BLaER1 (cell line): ENCODE results near the gene RAP1A.

ENCODE experiments used
- H3K27ac ChIP-seq: shearing (Covaris generic); formaldehyde crosslinking; 2 replicates; pipeline ENCODE4 v1.8.1; 2022
- H3K27me3 ChIP-seq: shearing (Covaris generic); formaldehyde crosslinking; 2 replicates; pipeline ENCODE4 v1.8.1; 2022
- H3K36me3 ChIP-seq: shearing (Covaris generic); formaldehyde crosslinking; 2 replicates; pipeline ENCODE4 v1.8.1; 2022
- H3K4me1 ChIP-seq: shearing (Covaris generic); formaldehyde crosslinking; 2 replicates; pipeline ENCODE4 v1.8.1; 2022
- H3K4me2 ChIP-seq: shearing (Covaris generic); formaldehyde crosslinking; 2 replicates; pipeline ENCODE4 v1.8.1; 2022
- H3K4me3 ChIP-seq: shearing (Covaris generic); formaldehyde crosslinking; 2 replicates; pipeline ENCODE4 v1.8.1; 2022
- H3K9ac ChIP-seq: shearing (Covaris generic); formaldehyde crosslinking; 2 replicates; pipeline ENCODE4 v1.8.1; 2022
- H3K9me3 ChIP-seq: shearing (Covaris generic); formaldehyde crosslinking; 2 replicates; pipeline ENCODE4 v1.8.1; 2022
- H4K20me1 ChIP-seq: shearing (Covaris generic); formaldehyde crosslinking; 2 replicates; pipeline ENCODE4 v1.8.1; 2022
- Cebpa-rat ChIP-seq: shearing (Covaris generic); IDR thresholded peaks from 2 replicates; pipeline ENCODE4 v1.8.1; 2022

RAP1A gene

GRCh38 chr1:111644506-111644905, 24.9 kb downstream of the RAP1A start:
- H3K9ac ChIP-seq = no peak overlapping the region
- H3K27me3 ChIP-seq = no peaks in the 10 kb centered on the region
- H4K20me1 ChIP-seq = peaks cover 58% of the 10 kb centered on the region
- H3K36me3 ChIP-seq = peaks cover 46% of the 10 kb centered on the region
- H3K4me2 ChIP-seq = no peak overlapping the region
- TF ChIP-seq Cebpa-rat = no peak
- peaks cover 52% of the 10 kb centered on the region for H3K9me3 ChIP-seq
- no peaks in the 10 kb centered on the region for H3K4me1 ChIP-seq
- no peak overlapping the region for H3K4me3 ChIP-seq
- no peak overlapping the region for H3K27ac ChIP-seq

GRCh38 chr1:111647736-111648135, 28.1 kb downstream of the RAP1A start:
- H4K20me1 ChIP-seq = peaks cover 50% of the 10 kb centered on the region
- TF ChIP-seq Cebpa-rat = no peak
- H3K9ac ChIP-seq = no peak overlapping the region
- H3K36me3 ChIP-seq = peaks cover 50% of the 10 kb centered on the region
- H3K4me2 ChIP-seq = no peak overlapping the region
- H3K4me3 ChIP-seq = no peak overlapping the region
- H3K9me3 ChIP-seq = peaks cover 40% of the 10 kb centered on the region
- H3K27ac ChIP-seq = no peak overlapping the region
- H3K27me3 ChIP-seq = no peaks in the 10 kb centered on the region
- H3K4me1 ChIP-seq = no peaks in the 10 kb centered on the region

DNA sequence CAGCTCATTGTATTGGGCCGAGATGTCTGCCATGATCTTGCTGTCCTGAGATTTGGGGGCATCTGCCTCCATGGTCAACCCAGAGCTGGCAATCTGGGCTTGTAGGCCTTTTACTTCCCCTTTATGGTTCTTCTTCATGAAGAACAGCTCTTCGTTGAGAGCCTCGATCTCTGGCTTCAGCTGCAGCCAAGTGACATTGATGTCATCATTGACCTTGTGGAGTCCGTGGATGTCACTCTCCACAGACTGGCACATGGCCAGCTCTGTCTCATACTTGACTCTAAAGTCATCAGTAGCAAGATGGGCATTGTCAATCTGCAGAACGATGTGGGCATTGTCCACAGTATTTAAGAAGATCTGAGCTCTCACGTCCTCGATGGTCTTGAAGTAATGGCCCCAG, 29.2 kb downstream of the RAP1A start:
- H3K36me3 ChIP-seq = peaks cover 40% of the 10 kb centered on the region
- TF ChIP-seq Cebpa-rat = no peak

DNA sequence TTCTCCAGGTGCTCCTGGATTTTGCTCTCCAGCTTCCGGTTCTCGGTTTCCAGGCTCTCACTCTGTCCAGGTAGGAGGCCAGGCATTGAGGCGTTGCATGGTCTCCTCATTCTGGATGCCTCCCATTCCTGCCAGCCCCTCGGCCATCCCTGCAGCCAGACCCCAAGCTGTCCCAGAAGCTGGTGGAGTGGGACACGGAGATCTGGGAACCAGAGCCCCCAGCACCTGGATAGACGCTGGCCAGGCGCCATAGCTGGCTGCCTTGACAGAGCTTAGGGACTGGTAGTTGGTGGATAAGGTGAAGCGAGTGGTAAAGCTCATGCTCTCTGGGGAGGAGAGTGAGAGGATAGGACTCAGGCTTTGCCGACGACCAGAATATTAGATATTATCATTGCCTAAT, 29.6 kb downstream of the RAP1A start:
- H3K27ac ChIP-seq = no peak overlapping the region
- TF ChIP-seq Cebpa-rat = no peak
- H4K20me1 ChIP-seq = peaks cover 54% of the 10 kb centered on the region

More for the DNA sequence above, 29.2 kb downstream of the RAP1A start:
- no peak overlapping the region for H3K4me3 ChIP-seq
- H4K20me1 ChIP-seq = peaks cover 51% of the 10 kb centered on the region
- H3K9ac ChIP-seq = no peak overlapping the region
- 0 out of 2 replicates have a peak, but pooled peaks cover 3% of the 10 kb centered on the region for H3K4me1 ChIP-seq
- H3K4me2 ChIP-seq = no peak overlapping the region
- no peaks in the 10 kb centered on the region for H3K27me3 ChIP-seq
- H3K27ac ChIP-seq = no peak overlapping the region
- peaks cover 30% of the 10 kb centered on the region for H3K9me3 ChIP-seq

GRCh38 chr1:111649648-111650047, 30.1 kb downstream of the RAP1A start:
- Histone ChIP-seq H3K4me1 (0 out of 2 replicates have a peak, but pooled peaks cover 3% of the 10 kb centered on the region), H3K36me3 (peaks cover 35% of the 10 kb centered on the region), H3K4me3 (no peak overlapping the region), H3K9me3 (peaks cover 21% of the 10 kb centered on the region; the same call in 1 of the 2 replicates), H3K27ac (no peak overlapping the region), H3K27me3 (no peaks in the 10 kb centered on the region), H3K4me2 (no peak overlapping the region), H3K9ac (no peak overlapping the region), H4K20me1 (peaks cover 54% of the 10 kb centered on the region)
- no peak for TF ChIP-seq Cebpa-rat

More for the DNA sequence above, 29.6 kb downstream of the RAP1A start:
- peaks cover 37% of the 10 kb centered on the region for H3K36me3 ChIP-seq
- H3K4me1 ChIP-seq = 0 out of 2 replicates have a peak, but pooled peaks cover 3% of the 10 kb centered on the region
- no peaks in the 10 kb centered on the region for H3K27me3 ChIP-seq
- H3K9me3 ChIP-seq = peaks cover 25% of the 10 kb centered on the region
- no peak overlapping the region for H3K9ac ChIP-seq
- no peak overlapping the region for H3K4me2 ChIP-seq
- H3K4me3 ChIP-seq = no peak overlapping the region

DNA sequence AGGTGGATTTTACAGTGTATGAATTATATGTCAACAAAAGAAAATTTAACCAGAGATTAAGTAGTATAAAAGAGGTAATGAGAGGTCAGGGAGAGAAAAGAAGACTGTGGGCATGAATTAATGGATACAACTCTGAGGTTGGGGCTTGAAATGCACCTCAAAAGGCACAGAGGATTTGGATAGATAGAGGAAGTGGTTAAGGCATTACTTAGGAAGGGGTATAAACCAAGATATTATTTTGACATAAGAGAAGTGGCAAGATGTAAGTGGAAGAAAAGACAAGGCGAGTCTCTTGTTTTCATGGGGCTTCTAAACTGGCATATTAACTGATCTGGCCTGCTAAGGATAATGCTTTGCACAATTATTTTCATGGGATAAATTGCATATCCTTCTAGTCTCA, 34.1 kb downstream of the RAP1A start:
- Histone ChIP-seq H3K9me3 (no peaks in the 10 kb centered on the region; the same call in 1 of the 2 replicates), H3K4me1 (0 out of 2 replicates have a peak, but pooled peaks cover 3% of the 10 kb centered on the region), H3K4me3 (no peak overlapping the region), H3K36me3 (peaks cover 19% of the 10 kb centered on the region), H3K9ac (no peak overlapping the region), H4K20me1 (peaks cover 61% of the 10 kb centered on the region), H3K27me3 (no peaks in the 10 kb centered on the region), H3K4me2 (no peak overlapping the region), H3K27ac (no peak overlapping the region)
- no peak for TF ChIP-seq Cebpa-rat

DNA sequence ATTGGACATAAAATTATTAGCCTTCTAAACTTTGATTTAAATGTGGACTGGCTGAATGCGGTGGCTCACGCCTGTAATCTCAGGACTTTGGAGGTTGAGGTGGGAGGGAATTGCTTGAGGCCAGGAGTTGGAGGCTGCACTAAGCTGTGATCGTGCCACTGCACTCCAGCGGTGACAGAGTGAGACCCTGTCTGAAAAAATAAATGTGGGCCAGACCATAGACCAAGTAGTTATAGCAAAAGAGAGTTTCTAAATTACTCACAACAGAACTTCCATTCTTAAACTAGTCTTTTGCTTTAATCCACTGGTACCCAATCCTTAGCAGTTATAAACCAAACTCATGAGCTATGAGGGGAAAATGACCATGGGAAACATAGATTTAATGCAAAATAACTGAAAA, 35.2 kb downstream of the RAP1A start:
- no peak for TF ChIP-seq Cebpa-rat
- Histone ChIP-seq H3K9ac (no peak overlapping the region), H3K4me3 (no peak overlapping the region), H3K27me3 (no peaks in the 10 kb centered on the region), H4K20me1 (peaks cover 60% of the 10 kb centered on the region), H3K36me3 (0 out of 2 replicates have a peak, but pooled peaks cover 12% of the 10 kb centered on the region), H3K9me3 (no peaks in the 10 kb centered on the region), H3K27ac (no peak overlapping the region), H3K4me2 (no peak overlapping the region), H3K4me1 (peaks cover 6% of the 10 kb centered on the region)

GRCh38 chr1:111656086-111657017, 36.8 kb downstream of the RAP1A start:
- Histone ChIP-seq H3K4me3 (no peak overlapping the region), H3K9me3 (peaks cover 8% of the 10 kb centered on the region; the same call in 1 of the 2 replicates), H3K36me3 (peaks cover 15% of the 10 kb centered on the region; the same call in 1 of the 2 replicates), H3K9ac (no peak overlapping the region), H3K4me1 (peaks cover 13% of the 10 kb centered on the region), H3K4me2 (no peak overlapping the region), H3K27ac (no peak overlapping the region), H3K27me3 (no peaks in the 10 kb centered on the region), H4K20me1 (peaks cover 75% of the 10 kb centered on the region)
- no peak for TF ChIP-seq Cebpa-rat

DNA sequence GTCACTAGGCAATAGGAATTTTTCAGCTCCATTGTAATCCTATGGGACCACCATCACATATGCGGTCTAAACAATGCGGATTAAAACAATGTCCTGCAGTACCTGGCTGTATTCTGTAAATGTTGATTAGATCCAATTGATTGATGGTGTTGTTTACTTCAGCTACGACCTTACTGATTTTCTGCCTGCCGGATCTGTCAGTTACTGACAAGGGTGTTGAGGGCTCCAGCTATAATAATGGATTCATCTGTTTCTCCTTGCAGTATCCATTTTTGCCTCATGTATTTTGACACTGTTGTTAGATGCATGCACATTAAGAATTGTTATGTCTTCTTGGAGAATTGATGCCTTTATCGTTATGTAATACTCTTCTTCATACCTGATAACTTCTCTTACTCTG, 39.0 kb downstream of the RAP1A start:
- H4K20me1 ChIP-seq = peaks cover 83% of the 10 kb centered on the region
- no peak overlapping the region for H3K27ac ChIP-seq
- no peak overlapping the region for H3K4me3 ChIP-seq
- no peaks in the 10 kb centered on the region for H3K27me3 ChIP-seq
- no peak overlapping the region for H3K9ac ChIP-seq
- peaks cover 11% of the 10 kb centered on the region; the same call in 1 of the 2 replicates for H3K36me3 ChIP-seq
- peaks cover 11% of the 10 kb centered on the region; the same call in 1 of the 2 replicates for H3K9me3 ChIP-seq
- no peak for TF ChIP-seq Cebpa-rat
- peaks cover 11% of the 10 kb centered on the region for H3K4me1 ChIP-seq
- no peak overlapping the region for H3K4me2 ChIP-seq
